Sigmoid colon (tissue), 3 donors: ENCODE data around the gene SCRG1.

Source experiments
- POLR2A ChIP-seq, 2 donors: fragments of 450-650 bp; IDR thresholded peaks; one replicate each; pipeline ENCODE4 v1.6.1; 2016; ENCODE audit warnings: antibody characterized with exemption in 2 of 2, mild to moderate bottlenecking in 2 of 2, moderate library complexity in 2 of 2
- TF ChIP-seq, protein P1 (sequence below), 4 experiments: fragments of 450-650 bp in 3 of 4; fragments of 200-600 bp in 1 of 4; IDR thresholded peaks; one replicate each; pipeline ENCODE4 v1.5.1; 2016 to 2019; ENCODE audit warnings: antibody characterized with exemption in 4 of 4, mild to moderate bottlenecking in 3 of 4, moderate library complexity in 2 of 4

DNA sequence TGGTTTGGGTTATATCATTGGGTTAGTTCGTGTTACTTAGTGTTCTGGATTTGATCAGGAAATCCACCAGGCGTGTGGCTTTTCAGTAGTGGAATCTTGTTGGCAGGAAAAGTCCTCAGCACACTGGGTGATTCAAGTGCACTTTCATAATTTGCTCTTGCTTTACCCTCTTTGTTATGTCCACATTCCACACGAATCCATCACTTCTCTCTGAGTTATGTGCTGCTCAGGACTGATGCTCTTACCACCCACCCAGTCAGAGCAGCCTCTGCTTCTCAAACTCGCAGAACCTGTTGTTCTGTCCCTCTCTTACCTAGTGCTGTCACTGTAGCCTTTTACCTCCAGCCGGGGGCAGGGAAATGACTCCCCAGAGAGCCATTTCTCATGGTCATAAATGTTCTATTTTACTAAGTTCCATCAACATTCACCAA, 37.2 kb upstream of the SCRG1 start:
- TF ChIP-seq, protein P1, sequence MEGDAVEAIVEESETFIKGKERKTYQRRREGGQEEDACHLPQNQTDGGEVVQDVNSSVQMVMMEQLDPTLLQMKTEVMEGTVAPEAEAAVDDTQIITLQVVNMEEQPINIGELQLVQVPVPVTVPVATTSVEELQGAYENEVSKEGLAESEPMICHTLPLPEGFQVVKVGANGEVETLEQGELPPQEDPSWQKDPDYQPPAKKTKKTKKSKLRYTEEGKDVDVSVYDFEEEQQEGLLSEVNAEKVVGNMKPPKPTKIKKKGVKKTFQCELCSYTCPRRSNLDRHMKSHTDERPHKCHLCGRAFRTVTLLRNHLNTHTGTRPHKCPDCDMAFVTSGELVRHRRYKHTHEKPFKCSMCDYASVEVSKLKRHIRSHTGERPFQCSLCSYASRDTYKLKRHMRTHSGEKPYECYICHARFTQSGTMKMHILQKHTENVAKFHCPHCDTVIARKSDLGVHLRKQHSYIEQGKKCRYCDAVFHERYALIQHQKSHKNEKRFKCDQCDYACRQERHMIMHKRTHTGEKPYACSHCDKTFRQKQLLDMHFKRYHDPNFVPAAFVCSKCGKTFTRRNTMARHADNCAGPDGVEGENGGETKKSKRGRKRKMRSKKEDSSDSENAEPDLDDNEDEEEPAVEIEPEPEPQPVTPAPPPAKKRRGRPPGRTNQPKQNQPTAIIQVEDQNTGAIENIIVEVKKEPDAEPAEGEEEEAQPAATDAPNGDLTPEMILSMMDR (IDR thresholded peaks at IDR 0.05) = no peak
- no peak for TF ChIP-seq POLR2A (IDR thresholded peaks at IDR 0.05)
